ENCODE data around the gene SUPT20HL2.
"Not testable (repeated sequence)": the region's sequence is repeated elsewhere in the genome, so short reads cannot be mapped to it uniquely, and the experiment has no call there.

SUPT20HL2 gene

DNA sequence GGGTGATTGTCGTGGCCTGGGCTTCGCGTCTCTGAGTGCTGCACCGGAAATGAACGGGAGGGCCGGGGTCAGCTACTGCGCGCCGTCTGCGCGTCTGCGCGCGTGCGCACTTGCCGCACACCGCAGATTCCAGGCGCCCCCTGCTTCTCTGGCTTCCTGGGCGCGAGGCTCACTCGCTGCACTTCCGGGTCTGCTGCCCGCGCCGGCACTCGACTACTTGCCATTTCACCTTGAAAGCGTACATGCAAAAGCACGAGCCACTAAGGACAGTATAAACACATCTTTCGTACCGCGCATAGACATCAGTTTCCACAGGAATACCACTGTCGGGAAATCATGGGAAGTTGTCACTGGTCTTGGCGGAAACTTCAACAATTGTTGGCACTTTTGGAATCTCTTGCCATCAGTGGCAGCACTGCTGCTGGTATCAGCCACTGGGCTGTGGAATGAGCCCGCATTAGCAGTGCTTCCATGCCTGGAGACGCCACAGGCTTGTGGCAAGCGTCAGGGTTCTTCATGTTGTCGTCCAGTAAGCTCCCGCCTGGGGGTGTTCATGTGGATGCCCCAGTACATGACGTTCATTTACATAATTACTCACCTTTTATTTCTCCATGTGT lies at the start of gene SUPT20HL2:
TSS of gene SUPT20HL2 (minus strand) at position 51 of the 617 bp plus-strand sequence. CDS start 754 bp downstream, outside the sequence.
- FAIRE-seq: no peak

DNA sequence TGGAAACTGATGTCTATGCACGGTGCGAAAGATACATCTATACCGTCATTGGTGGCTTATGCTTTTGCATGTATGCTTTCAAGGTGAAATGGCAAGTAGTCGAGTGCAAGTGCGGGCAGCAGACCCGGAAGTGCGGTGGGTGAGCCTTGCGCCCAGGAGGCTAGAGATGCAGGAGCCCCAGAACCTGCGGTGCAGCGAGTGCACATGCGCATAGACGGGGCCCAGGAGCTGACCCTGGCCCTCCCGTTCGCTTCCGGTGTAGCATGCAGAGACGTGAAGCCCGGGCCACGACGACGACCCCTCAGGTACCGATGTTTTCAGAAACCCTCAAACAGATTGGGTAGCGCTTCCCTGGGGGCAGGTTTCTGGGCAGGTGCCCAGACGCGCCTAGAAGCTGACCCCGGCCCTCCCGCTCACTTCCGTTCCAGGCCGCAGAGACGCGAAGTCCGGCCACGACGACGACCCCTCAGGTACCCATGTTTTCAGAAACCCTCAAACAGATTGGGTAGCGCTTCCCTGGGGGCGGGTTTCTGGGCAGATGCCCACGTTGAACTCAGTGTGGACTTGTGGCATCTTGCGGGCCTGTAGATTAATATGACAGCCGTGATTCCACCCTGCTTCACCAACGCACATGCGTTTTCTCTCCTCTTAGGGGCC lies 48.3 kb upstream of the SUPT20HL2 start:
- FAIRE-seq: not testable (repeated sequence)

DNA sequence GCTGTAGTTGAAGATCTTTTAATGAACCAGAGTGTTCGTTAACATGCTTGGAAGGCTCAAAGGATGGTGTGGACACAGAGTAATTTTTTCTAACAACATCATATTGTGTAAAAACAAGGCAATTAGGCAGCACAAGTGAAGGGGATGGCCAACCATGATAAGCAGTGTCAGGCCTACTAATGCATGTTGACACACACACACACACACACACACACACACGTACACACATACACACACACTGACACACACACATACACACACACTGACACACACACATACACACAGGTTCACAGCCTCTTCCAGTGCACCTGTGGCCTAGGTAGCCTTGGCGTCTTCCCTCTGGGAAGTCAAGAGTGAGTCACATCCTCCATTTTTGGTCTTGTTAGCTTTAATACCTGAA lies 46.4 kb upstream of the SUPT20HL2 start, which contains the start of gene SUPT20HL1:
TSS of gene SUPT20HL1 (plus strand) at position 368 of the 400 bp plus-strand sequence. CDS start 2,122 bp downstream, outside the sequence.
- FAIRE-seq: no peak

DNA sequence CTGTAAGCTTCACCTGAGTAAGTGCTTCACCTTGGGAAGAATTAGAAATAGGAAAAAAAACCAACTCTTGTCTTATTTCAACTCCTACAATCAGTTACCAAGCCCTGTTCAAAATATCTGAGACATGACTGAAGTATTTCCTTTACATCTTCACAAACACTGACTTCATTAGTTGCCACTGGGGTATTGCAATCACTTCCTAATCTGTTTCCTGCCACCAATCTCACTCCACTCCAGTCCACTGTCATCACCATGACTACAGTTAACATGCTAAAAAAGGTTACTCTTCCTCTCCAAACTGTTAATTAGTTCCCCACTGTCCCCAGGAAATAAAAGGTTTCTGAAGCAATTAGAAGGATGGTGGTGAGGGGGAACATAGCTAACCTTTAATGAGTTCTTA lies 43.2 kb upstream of the SUPT20HL2 start:
- FAIRE-seq: no peak

DNA sequence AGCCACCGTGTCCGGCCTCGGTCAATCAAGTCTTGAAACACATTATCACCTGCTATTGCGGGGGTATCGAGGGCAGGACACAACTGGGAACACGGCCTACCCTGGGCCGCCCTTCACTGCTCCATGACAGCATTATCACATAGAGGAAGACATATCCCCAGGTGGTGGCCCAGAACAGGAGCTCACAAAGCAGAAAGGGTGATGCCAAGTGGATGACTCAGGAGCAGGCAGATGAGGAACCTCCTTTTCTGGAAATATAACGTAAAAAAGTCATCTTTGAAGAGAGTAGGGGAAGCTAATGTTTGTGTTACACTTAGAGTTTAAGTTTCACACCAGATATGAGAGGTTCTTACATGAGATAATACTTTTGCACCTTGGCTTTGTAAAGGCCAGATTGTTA lies 41.2 kb upstream of the SUPT20HL2 start:
- FAIRE-seq: no peak

DNA sequence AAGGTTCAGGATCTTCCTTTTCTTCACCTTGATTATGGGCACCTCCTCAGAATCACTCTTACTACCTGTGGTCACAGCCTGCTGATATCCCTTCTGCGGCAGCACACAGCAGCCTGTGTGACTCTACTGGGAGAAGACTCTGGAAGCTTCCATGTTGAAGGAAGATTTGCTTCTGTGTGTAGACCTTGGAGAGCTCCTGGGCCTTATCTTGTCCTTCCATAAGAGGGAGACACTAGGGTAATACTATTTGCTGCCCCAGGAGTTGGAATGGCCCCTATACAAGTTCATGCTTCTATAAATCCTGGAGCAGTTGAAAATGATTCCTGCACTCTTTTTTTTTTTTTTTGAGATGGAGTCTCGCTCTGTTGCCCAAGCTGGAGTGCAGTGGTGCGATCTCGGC lies 36.3 kb upstream of the SUPT20HL2 start:
- FAIRE-seq: no peak

DNA sequence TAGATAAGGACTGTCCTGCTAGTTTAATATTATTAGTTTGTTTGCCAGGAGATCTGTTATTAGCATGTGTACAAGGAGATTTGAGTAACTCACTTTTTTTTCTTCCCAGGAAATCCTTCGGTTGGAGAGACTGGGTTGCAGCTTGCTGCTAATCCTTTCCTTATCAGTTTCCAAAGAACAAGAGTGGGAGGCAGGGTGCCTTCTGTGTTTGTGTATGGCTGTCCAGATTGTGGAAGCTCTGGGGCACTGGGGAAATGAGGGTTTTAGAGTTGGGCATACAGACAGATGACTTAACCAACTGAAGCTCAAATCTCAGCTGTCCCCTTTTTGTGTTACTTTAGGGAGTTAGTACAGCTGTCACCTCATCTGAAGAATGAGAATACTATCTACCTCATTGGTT lies 34.0 kb upstream of the SUPT20HL2 start:
- no peak for FAIRE-seq

DNA sequence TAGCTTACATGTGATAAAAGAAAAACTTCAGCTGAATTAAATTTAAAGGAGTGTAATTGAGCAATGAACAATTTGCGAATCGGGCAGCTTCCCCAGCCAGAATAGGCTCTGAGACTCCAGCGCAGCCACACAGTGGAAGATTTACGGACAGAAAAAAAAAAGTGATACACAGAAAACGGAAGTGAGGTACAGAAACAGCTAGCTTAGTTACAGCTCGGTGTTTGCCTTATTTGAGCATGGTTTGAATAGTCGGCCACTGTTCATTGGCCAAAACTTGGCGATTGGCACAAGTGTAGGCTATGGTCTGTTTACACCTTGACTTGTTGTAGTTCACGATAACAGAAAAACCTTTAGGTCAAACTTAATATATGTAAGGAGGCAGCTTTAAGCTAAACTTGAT lies 29.9 kb upstream of the SUPT20HL2 start:
- no peak for FAIRE-seq

DNA sequence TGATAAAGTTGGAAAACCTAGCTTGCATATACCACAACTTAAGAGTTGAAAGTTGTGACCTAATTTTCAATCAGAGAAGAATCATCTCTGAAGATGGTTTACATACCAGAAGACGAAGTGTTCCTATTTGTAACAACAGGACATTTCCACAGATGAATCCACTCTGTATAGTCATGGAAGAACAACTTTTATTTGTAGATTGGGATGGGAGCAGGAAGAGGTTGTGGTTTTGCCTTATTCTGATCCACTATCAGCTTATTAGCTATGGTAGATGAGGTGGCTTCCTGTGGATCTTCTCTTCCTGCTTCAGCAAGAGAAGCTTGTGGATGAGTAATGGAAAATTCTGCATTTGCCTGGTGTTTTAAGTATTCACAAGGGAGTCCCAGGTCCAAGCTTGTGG lies 27.9 kb upstream of the SUPT20HL2 start:
- FAIRE-seq: no peak

DNA sequence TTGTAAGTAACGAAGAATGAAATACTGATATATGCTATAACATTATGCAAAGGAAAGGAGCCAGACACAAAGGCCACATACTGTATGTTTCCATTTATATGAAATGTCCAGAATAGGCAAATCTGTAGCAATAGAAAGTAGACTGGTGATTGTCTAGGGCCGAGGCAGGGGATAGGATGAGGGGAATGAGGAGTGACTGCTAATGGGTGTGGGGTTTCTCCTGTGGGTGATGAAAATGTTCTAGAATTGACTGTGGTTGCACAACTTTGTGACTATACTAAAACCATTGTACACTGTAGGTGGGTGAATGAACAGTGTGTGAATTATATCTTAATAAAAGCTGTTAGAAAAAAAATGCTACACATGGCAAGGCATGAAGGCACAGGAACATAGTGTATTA lies 26.6 kb upstream of the SUPT20HL2 start:
- no peak for FAIRE-seq

DNA sequence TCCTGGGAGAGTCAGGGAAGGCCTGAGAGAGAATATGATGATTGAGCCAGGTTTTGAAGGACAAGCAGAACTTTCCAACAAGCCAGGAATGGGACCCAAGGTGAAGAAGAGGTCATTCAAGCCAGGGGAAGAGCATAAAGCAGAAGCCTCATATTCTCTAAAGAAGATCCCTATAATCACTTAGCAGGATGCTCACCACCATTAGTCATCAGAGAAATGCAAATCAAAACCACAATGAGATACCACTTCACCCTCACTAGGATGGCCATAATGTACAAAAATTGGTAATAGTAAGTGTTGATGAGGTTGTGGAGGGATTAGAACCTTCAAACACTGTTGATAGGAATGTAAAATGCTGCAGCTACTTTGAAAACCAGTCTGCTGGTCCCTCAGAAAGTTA lies 26.0 kb upstream of the SUPT20HL2 start:
- FAIRE-seq: no peak

DNA sequence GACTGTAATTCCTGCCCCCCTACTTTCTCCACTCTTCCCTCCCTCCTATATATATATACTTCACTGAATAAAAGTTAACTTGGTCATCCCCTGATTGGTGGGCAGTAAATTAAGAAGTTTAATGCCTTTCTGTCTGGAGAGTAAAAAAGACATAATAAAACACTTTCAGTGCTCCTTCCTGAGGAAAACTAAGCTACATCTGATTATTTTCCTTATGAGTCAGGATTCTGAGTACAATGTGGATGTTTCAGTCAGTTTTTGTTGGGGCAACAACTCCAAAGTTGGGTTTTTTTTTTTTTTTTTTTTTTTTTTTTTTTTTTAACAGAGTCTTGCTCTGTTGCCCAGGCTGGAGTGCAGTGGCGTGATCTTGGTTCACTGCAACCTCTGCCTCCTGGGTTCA lies 22.0 kb upstream of the SUPT20HL2 start:
- no peak for FAIRE-seq

DNA sequence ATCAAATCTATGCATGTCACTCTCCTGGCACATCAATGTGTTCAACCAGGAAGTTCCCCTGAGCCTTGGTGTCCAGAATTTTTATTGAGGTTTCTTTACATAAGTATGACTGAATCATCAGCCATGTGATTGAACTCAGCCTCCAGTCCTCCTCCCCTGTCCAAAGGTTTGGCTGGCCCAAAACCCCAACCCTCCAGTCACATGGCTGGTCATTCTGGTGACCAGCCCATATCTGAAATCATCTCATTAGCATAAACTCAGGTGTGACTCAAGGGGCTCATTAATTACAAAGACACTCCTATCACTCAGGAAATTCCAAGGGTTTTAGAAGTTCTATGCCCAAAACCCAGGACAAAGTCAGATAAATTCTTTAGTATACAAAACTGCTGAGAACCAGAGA lies 20.6 kb upstream of the SUPT20HL2 start:
- FAIRE-seq: no peak

DNA sequence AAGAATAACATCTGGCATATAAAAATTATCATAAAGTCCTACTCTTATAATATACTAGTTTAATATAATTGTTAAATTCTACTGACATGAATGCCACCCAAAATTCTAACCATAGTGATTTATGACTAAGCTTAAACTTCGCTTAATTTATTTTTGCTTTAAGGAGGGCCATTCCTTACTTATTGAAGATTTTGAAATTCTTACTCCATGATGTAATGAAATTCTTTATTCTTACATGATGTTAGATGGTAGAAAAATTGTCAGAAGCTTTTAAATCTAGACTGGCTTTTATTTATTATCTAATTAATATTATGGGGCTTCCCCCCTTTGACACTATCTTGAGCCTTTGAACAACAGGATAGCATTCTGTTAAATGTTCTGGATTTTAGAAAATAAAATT lies 19.5 kb upstream of the SUPT20HL2 start:
- FAIRE-seq: no peak

DNA sequence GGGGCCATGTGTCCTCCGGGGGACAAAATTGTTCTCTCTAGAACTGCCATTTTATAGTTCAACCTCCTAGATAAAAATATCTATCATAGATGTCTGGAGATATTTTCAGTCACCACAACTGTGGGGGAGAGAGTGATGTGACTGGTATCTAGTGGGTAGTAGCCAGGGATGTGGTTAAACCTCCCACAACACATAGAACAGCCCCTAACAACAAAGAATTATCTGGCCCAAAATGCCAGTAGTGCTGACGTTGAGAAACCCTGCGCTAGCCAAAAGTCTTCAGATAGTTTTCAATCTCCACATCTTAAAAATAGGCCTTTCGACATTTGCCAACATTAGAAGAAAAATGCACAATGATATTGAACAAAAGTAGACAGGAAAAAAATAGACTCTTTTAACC lies 19.0 kb upstream of the SUPT20HL2 start:
- FAIRE-seq: no peak

DNA sequence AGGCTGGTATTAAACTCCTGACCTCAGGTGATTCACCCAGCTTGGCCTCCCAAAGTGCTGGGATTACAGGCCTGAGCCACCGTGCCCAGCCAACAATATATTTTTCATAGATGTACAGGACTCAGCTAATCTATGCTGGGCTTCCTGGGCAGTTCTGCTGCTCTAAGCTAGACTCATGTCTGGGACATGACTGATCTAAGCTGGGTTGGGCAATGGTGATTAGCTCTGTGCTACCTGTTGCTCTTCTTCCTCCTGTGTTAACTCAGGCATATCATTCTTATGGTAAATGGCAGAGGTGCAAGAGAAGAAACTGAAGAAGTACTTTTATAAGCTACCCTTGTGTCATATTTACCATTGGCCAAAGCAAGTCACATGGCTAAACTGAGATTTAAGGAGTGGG lies 11.4 kb upstream of the SUPT20HL2 start:
- FAIRE-seq: no peak

DNA sequence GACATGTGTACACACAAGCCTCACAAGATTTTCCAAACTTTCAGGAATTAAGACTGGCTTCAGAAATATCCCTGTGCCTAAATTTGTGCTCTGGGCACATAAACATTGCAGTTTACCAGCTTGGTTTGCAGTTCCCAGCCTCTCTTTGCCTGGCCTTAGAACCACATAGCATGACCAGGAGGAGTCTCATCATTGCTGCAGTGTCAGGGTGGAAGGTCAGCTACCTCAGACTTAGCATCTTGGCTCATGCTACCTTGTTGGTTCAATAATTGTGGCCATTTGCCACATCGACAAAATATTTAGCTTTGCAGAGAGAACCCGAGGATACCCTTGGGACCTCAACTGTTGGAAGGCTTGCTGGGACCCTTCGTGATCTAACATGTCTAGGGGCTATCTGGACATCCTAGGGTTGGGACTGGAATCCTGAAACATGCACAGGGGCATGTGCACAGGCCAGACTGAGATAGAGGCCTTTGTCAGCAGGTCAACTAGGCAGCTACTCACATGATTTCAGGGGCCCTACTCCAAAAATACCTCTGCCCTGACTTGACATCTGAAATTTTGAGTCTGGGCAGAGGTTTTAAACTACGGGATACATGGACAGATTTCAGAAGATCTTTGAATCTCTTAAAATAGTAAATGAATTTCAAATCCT lies 8.0 kb upstream of the SUPT20HL2 start:
- FAIRE-seq: no peak

DNA sequence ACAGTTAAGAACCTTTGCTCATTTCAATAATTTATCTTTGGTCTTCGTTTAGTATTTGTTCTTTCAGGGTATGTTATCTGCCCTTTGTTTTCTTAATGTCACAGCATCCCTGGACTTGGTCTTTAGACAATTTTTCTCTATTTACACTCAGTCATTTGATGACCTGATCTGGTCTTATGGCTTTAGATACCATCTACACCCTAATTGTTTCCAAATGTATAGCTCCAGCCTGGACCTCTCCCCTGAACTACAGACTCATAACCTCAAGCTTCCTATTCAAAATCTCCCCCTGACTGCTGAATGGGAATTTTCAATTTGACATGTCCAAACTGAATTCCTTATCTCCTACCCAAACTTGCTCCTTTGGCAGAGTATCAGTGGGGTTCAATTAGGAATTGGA lies 3.7 kb upstream of the SUPT20HL2 start:
- no peak for FAIRE-seq

DNA sequence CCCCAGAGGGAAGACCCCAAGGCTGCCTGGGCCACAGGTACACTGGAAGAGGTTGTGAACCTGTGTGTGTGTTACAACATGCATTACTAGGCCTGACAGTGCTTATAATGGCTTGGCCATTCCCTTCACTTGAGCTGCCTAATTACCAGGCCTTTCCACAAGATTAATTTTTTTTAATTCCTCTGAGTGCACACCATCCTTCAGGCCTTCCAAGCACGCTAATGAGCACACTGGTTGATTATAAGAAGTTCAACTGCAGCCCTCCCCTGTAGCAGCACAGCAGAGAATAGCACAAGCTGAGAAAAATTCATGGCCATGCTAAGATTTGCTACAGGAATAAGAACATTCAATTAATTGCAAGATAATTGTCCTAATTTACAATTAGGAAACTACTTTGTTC lies 2.2 kb upstream of the SUPT20HL2 start:
- no peak for FAIRE-seq

DNA sequence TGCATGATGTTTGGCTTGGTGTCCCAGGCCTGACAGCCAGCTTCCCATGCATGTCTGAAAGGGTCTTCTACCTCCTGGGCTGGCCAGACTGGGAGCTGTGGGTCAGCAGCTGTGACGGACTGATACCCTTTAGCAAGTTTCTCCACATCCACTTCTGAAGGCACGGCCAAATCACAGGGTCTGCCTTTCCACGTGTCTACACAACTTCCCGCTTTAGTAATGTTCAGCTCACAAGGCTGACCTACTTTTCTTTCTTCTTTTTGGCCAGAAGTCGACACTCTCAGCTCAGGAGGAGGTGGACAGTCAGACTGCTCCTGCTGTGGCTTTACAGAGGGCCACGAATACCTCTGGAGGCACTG lies 1.6 kb downstream of the SUPT20HL2 start:
- not testable (repeated sequence) for FAIRE-seq

DNA sequence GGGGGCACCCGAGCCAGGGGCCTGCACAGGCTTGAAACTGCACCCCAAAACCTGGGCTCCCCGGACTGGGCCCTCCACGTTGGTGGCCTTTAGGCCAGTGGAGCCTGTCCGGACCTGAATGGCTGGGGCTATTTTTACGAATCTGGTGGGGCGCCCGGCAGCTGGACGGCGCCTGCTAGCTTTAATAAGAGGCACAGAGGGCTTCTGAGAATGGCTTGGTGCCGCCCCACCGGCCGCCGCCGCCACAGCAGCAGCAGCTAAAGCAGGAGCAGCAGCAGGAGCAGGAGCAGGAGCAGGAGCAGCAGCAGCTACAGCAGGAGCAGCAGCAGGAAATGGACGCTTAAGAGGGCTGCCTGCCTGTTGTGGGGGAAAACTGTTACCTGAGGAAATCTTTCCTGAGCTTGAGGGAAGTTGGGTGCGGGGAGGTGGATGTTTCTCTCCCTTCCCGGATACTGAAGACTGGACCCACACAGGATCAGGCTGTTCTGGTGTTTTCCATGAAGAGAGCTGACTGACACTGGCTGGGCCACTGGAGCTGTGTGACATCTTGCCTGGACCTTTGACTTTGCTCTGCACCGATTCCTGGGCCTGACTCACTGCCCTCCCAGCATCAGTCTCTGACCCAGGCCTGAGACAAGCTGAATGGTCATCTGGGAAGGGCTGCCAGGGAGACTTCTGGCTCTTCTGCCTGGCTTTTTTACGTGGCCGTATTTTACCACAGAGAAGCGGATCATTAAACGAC lies 2.2 kb downstream of the SUPT20HL2 start:
- not testable (repeated sequence) for FAIRE-seq

DNA sequence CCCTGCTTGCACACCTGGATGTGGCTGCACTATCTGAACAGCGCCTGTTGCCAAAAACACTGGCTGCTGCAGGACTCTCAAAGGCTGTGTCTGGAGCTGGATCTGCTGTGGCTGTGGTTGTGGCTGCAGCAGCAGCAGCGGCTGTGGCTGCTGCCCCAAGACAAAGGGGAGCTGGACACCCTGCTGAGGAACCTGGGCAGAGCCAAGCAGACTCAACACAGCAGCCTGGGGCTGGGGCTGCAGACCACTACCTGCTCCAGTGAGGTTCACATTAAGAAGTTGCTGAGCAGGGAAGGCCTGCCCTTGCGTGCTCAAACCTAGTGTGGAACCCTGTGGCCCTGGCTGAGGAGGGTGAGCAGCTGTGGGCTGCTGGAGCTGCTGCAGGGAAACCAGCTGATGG lies 3.0 kb downstream of the SUPT20HL2 start:
- not testable (repeated sequence) for FAIRE-seq

DNA sequence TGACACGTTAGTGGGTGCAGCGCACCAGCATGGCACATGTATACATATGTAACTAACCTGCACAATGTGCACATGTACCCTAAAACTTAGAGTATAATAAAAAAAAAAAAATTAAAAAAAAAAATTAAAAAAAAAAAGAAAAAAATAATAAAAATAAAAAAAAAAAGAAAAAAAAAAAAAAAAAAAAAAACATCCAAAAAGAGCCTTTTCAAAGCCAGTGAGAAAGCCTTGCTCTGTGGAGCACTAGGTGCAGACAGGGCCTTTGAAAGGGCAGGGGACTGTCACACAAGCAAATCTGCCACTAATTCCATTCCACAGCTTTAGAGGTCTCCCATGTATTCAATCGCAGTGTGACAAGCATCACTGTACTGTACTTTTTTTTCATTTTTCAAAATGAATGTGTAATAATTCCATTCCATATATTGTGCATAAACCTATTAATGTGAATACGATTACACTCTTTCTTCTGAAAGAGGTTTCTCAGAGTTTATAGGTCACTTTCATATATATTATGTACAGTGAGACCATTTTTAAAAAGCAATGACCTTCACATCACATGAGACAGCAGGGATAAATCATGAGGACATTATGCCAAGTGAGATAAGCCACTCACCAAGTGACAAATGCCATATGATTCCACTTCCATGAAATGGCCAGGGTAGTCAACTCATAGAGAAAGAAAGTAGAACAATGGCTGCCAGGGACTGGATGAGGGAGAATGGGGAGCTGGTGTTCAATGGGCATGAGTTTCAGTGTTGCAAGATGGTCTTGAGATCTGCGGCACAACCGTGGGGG lies 4.1 kb downstream of the SUPT20HL2 start:
- not testable (repeated sequence) for FAIRE-seq
